ENCODE results near the gene RPL38. TPM values are rescaled to one million over a fixed set of nuclear protein-coding genes. Genes with fewer than 3 reads are reported as not detected.

The RPL38 gene
- total RNA-seq, 1 donor from 2014 or later: 393 TPM

GRCh38 chr17:74244548-74244947, 41.1 kb downstream of the RPL38 start:
- Mint-ChIP-seq H3K4me1 (peaks cover 47% of the 10 kb centered on the region), H3K27me3 (ENCODE audit: insufficient read depth, low read depth) (peaks cover 14% of the 10 kb centered on the region), H3K9me3 (peaks cover 4% of the 10 kb centered on the region), H3K27ac (no peak overlapping the region), H3K36me3 (peaks cover 6% of the 10 kb centered on the region), H3K4me3 (no peak overlapping the region)
- Histone ChIP-seq H2AFZ (replicated peaks) (no peak overlapping the region), H3K27ac (no peak overlapping the region), H3K9me3 (ENCODE audit: low read depth) (no peaks in the 10 kb centered on the region), H3K27me3 (no peaks in the 10 kb centered on the region), H3K36me3 (no peaks in the 10 kb centered on the region), H4K20me1 (ENCODE audit: low read depth) (no peaks in the 10 kb centered on the region), H3F3A (ENCODE audit: low read depth) (peaks cover 23% of the 10 kb centered on the region), H3K4me2 (peak overlapping the region; percentile 63), H3K4me3 (no peak overlapping the region), H3K9ac (no peak overlapping the region), H3K79me2 (ENCODE audit: low read depth) (no peaks in the 10 kb centered on the region), H3K4me1 (peaks cover 33% of the 10 kb centered on the region)
- DNase-seq (ENCODE audit: low spot score): no peak
- TF ChIP-seq EZH2phosphoT487 (IDR thresholded peaks at IDR 0.05) (no peak), CTCF (IDR thresholded peaks at IDR 0.05) (no peak), EZH2 (IDR thresholded peaks at IDR 0.05) (no peak)

- DNase-seq (ENCODE audit: low spot score): peak; percentile 91
- Histone ChIP-seq H3K79me2 (ENCODE audit: low read depth) (no peaks in the 10 kb centered on the region), H4K20me1 (ENCODE audit: low read depth) (no peaks in the 10 kb centered on the region), H3K4me2 (peak overlapping the region; percentile 63), H3K27ac (peak overlapping the region; percentile 40), H3F3A (ENCODE audit: low read depth) (peaks cover 22% of the 10 kb centered on the region), H3K9me3 (ENCODE audit: low read depth) (no peaks in the 10 kb centered on the region), H3K9ac (no peak overlapping the region), H3K27me3 (no peaks in the 10 kb centered on the region), H3K4me3 (peak overlapping the region; percentile 17), H3K4me1 (peaks cover 32% of the 10 kb centered on the region), H3K36me3 (no peaks in the 10 kb centered on the region), H2AFZ (replicated peaks) (no peak overlapping the region)
- Mint-ChIP-seq H3K36me3 (peaks cover 6% of the 10 kb centered on the region), H3K4me1 (peaks cover 45% of the 10 kb centered on the region), H3K27ac (no peak overlapping the region), H3K4me3 (no peak overlapping the region), H3K9me3 (peaks cover 4% of the 10 kb centered on the region), H3K27me3 (ENCODE audit: insufficient read depth, low read depth) (peaks cover 14% of the 10 kb centered on the region)
- TF ChIP-seq EZH2 (IDR thresholded peaks at IDR 0.05) (peak; percentile 39), CTCF (IDR thresholded peaks at IDR 0.05) (peak; percentile 33), EZH2phosphoT487 (IDR thresholded peaks at IDR 0.05) (peak; percentile 42)
These were observed 41.8 kb downstream of the RPL38 start for GRCh38 chr17:74245145-74245831.

- no peaks in the 10 kb centered on the region for H3K79me2 ChIP-seq (ENCODE audit: low read depth)
- no peak for TF ChIP-seq EZH2phosphoT487 (IDR thresholded peaks at IDR 0.05)
- no peak for TF ChIP-seq CTCF (IDR thresholded peaks at IDR 0.05)
- no peak for TF ChIP-seq EZH2 (IDR thresholded peaks at IDR 0.05)
These were observed 42.4 kb downstream of the RPL38 start for GRCh38 chr17:74245871-74246270.

More at GRCh38 chr17:74245871-74246270, 42.4 kb downstream of the RPL38 start:
- Histone ChIP-seq H2AFZ (replicated peaks) (no peak overlapping the region), H3F3A (ENCODE audit: low read depth) (peaks cover 22% of the 10 kb centered on the region), H3K4me3 (no peak overlapping the region), H3K27ac (peak overlapping the region; percentile 40), H3K4me1 (peaks cover 30% of the 10 kb centered on the region), H3K36me3 (no peaks in the 10 kb centered on the region), H3K9me3 (ENCODE audit: low read depth) (no peaks in the 10 kb centered on the region), H3K27me3 (no peaks in the 10 kb centered on the region), H4K20me1 (ENCODE audit: low read depth) (no peaks in the 10 kb centered on the region), H3K9ac (no peak overlapping the region), H3K4me2 (peak overlapping the region; percentile 63)
- Mint-ChIP-seq H3K4me1 (peaks cover 40% of the 10 kb centered on the region), H3K9me3 (peaks cover 4% of the 10 kb centered on the region), H3K27me3 (ENCODE audit: insufficient read depth, low read depth) (peaks cover 11% of the 10 kb centered on the region), H3K27ac (peak overlapping the region; percentile 85), H3K36me3 (peaks cover 6% of the 10 kb centered on the region), H3K4me3 (no peak overlapping the region)
- no peak for DNase-seq (ENCODE audit: low spot score)
